Posterior vena cava (tissue), 2 donors: Measurements from ENCODE around the gene CACNA1B. TPM values are rescaled to one million over a fixed set of nuclear protein-coding genes. Genes with fewer than 3 reads are reported as not detected.
"Not testable (repeated sequence)": the region's sequence is repeated elsewhere in the genome, so short reads cannot be mapped to it uniquely, and the experiment has no call there.

Experiments
- DNase-seq: peaks from one replicate; pipeline ENCODE4 v3.0.0-alpha.2; 2020; ENCODE audit warnings: low spot score
- intact Hi-C, 2 donors: fragments of 100-400 bp; cut with DNase I; formaldehyde crosslinking; loops; one replicate each; pipeline versions ENCODE4 v1.14.1 to v1.14.2; 2022 to 2023
- total RNA-seq, 2 donors: library from RNA; stranded (reverse); fragmentation: NEBNext Ultra II Directional; extraction: Animal tissue kit (Norgen Biotek cat#: 25700); gene quantifications; one replicate each; pipeline ENCODE4 v1.2.1, GENCODE V29; 2021
- donor health status: DM: yes; HTN: yes; CAD: no.
- donor health status: DM: yes; HTN: yes; CAD: no.

Gene CACNA1B
- total RNA-seq, 2 donors from 2014 or later: 0.09 to 0.10 TPM

- intact Hi-C loops: no loop called here
These were observed 4.9 kb downstream of the CACNA1B start for GRCh38 chr9:137882506-137882821.

GRCh38 chr9:137883977-137884376, 6.4 kb downstream of the CACNA1B start:
- intact Hi-C loops, DNase-seq: not testable (repeated sequence)

More at GRCh38 chr9:137882506-137882821, 4.9 kb downstream of the CACNA1B start:
- DNase-seq: no peak

GRCh38 chr9:137884547-137884946, 7.0 kb downstream of the CACNA1B start:
- DNase-seq, intact Hi-C loops: not testable (repeated sequence)

GRCh38 chr9:137885121-137885520, 7.5 kb downstream of the CACNA1B start:
- intact Hi-C loops, DNase-seq: not testable (repeated sequence)

- DNase-seq, intact Hi-C loops: not testable (repeated sequence)
These were observed 11.0 kb downstream of the CACNA1B start for GRCh38 chr9:137888621-137889020.

GRCh38 chr9:137889966-137890365, 12.4 kb downstream of the CACNA1B start:
- DNase-seq, intact Hi-C loops: not testable (repeated sequence)

- DNase-seq, intact Hi-C loops: not testable (repeated sequence)
These were observed 13.4 kb downstream of the CACNA1B start for GRCh38 chr9:137890768-137891587.

GRCh38 chr9:137891588-137892423, 14.2 kb downstream of the CACNA1B start:
- DNase-seq: no peak
- intact Hi-C loops: no loop called here

- no peak for DNase-seq
- intact Hi-C loops: no loop called here
These were observed 15.0 kb downstream of the CACNA1B start for GRCh38 chr9:137892424-137893191.

- DNase-seq: no peak
- intact Hi-C loops: loop anchor here in 1 of 2 donors (2.0 kb wide), 1 partner anchor 71 kb away; no protein-coding TSS in a partner anchor
These were observed 16.1 kb downstream of the CACNA1B start for GRCh38 chr9:137893670-137894069.

GRCh38 chr9:137899551-137900360, 22.2 kb downstream of the CACNA1B start:
- intact Hi-C loops: no loop called here
- no peak for DNase-seq

GRCh38 chr9:137900584-137901310, 23.2 kb downstream of the CACNA1B start:
- no peak for DNase-seq
- intact Hi-C loops: no loop called here

- intact Hi-C loops: no loop called here
- DNase-seq: no peak
These were observed 25.1 kb downstream of the CACNA1B start for GRCh38 chr9:137902646-137903045.

- intact Hi-C loops: no loop called here
- DNase-seq: no peak
These were observed 28.2 kb downstream of the CACNA1B start for GRCh38 chr9:137905740-137906139.

- DNase-seq: no peak
- intact Hi-C loops: no loop called here
These were observed 30.2 kb downstream of the CACNA1B start for GRCh38 chr9:137907776-137908175.

GRCh38 chr9:137912671-137913070, 35.1 kb downstream of the CACNA1B start:
- DNase-seq: no peak
- intact Hi-C loops: no loop called here

- no peak for DNase-seq
- intact Hi-C loops: no loop called here
These were observed 35.5 kb downstream of the CACNA1B start for GRCh38 chr9:137913132-137913531.
